ENCODE measurements around the gene CTNNA2.

Gene CTNNA2

GRCh38 chr2:79619976-79620375 lies 107.1 kb downstream of the CTNNA2 start:
- no peaks in the 10 kb centered on the region; the same call in 1 of the 2 replicates for H3K4me1 ChIP-seq
- no peaks in the 10 kb centered on the region for H3K27me3 ChIP-seq
- no peaks in the 10 kb centered on the region for H3K36me3 ChIP-seq
- no peak overlapping the region for H3K4me3 ChIP-seq (ENCODE audit: low read depth, low read length)
- no peak for DNase-seq
- H3K9me3 ChIP-seq = no peaks in the 10 kb centered on the region
- TF ChIP-seq CTCF (IDR thresholded peaks at IDR 0.05; ENCODE audit: low read depth, low read length) = no peak

GRCh38 chr2:79620679-79621078 lies 107.8 kb downstream of the CTNNA2 start:
- Histone ChIP-seq H3K4me3 (ENCODE audit: low read depth, low read length) (no peak overlapping the region), H3K36me3 (no peaks in the 10 kb centered on the region), H3K9me3 (no peaks in the 10 kb centered on the region), H3K27me3 (no peaks in the 10 kb centered on the region), H3K4me1 (no peaks in the 10 kb centered on the region; the same call in 1 of the 2 replicates)
- no peak for TF ChIP-seq CTCF (IDR thresholded peaks at IDR 0.05; ENCODE audit: low read depth, low read length)
- no peak for DNase-seq

- H3K4me3 ChIP-seq (ENCODE audit: low read depth, low read length) = no peak overlapping the region
- no peaks in the 10 kb centered on the region for H3K36me3 ChIP-seq
- no peaks in the 10 kb centered on the region for H3K27me3 ChIP-seq
- no peaks in the 10 kb centered on the region for H3K9me3 ChIP-seq
- DNase-seq = no peak
- H3K4me1 ChIP-seq = no peaks in the 10 kb centered on the region
- no peak for TF ChIP-seq CTCF (IDR thresholded peaks at IDR 0.05; ENCODE audit: low read depth, low read length)
These were observed 108.4 kb downstream of the CTNNA2 start for GRCh38 chr2:79621252-79621651.

GRCh38 chr2:79621755-79622154 lies 108.9 kb downstream of the CTNNA2 start:
- no peaks in the 10 kb centered on the region for H3K9me3 ChIP-seq
- H3K4me3 ChIP-seq (ENCODE audit: low read depth, low read length) = no peak overlapping the region
- no peaks in the 10 kb centered on the region for H3K36me3 ChIP-seq
- H3K27me3 ChIP-seq = no peaks in the 10 kb centered on the region
- no peaks in the 10 kb centered on the region for H3K4me1 ChIP-seq
- DNase-seq = no peak
- no peak for TF ChIP-seq CTCF (IDR thresholded peaks at IDR 0.05; ENCODE audit: low read depth, low read length)

- TF ChIP-seq CTCF (IDR thresholded peaks at IDR 0.05; ENCODE audit: low read depth, low read length) = no peak
- DNase-seq = no peak
- Histone ChIP-seq H3K4me1 (no peaks in the 10 kb centered on the region), H3K36me3 (no peaks in the 10 kb centered on the region), H3K9me3 (no peaks in the 10 kb centered on the region), H3K4me3 (ENCODE audit: low read depth, low read length) (no peak overlapping the region), H3K27me3 (no peaks in the 10 kb centered on the region)
These were observed 109.7 kb downstream of the CTNNA2 start for GRCh38 chr2:79622508-79622907.

GRCh38 chr2:79627237-79627636 lies 114.4 kb downstream of the CTNNA2 start:
- no peaks in the 10 kb centered on the region for H3K4me1 ChIP-seq
- no peaks in the 10 kb centered on the region for H3K36me3 ChIP-seq
- H3K27me3 ChIP-seq = no peaks in the 10 kb centered on the region
- DNase-seq = no peak
- no peaks in the 10 kb centered on the region for H3K9me3 ChIP-seq
- TF ChIP-seq CTCF (IDR thresholded peaks at IDR 0.05; ENCODE audit: low read depth, low read length) = no peak
- H3K4me3 ChIP-seq (ENCODE audit: low read depth, low read length) = no peak overlapping the region

Measured in BE2C (cell line).